Sigmoid colon (tissue), 7 donors: Measurements from ENCODE around the gene CERS1. TPM values are rescaled to one million over a fixed set of nuclear protein-coding genes. Genes with fewer than 3 reads are reported as not detected.

Experiments
- DNase-seq: peaks from one replicate; pipeline ENCODE4 v3.0.0-alpha.2; 2019
- H3K27ac ChIP-seq, 4 donors: fragments of 200-600 bp; sonication (generic); one replicate each; pipeline ENCODE4 v1.5.1; 2016 to 2019; ENCODE audit warnings: mild to moderate bottlenecking in 1 of 4
- H3K27me3 ChIP-seq, 3 donors: fragments of 200-600 bp; sonication (generic); one replicate each; pipeline ENCODE4 v1.5.1; 2019; ENCODE audit warnings: mild to moderate bottlenecking in 1 of 3
- H3K36me3 ChIP-seq, 4 donors: fragments of 200-600 bp; sonication (generic); one replicate each; pipeline ENCODE4 v1.5.1; 2016 to 2019
- H3K4me1 ChIP-seq, 4 donors: fragments of 200-600 bp; sonication (generic); one replicate each; pipeline ENCODE4 v1.5.1; 2017 to 2019
- H3K4me3 ChIP-seq, 4 donors: fragments of 200-600 bp; sonication (generic); one replicate each; pipeline ENCODE4 v1.5.1; 2017 to 2019; ENCODE audit warnings: mild to moderate bottlenecking in 2 of 4, moderate library complexity in 1 of 4
- H3K9me3 ChIP-seq, 4 donors: fragments of 200-600 bp in 3 of 4; sonication (generic) in 3 of 4; one replicate each; pipeline versions ENCODE4 v1.5.1 to v1.6.1; 2013 to 2019
- CTCF ChIP-seq, 4 experiments: fragments of 450-650 bp in 3 of 4; fragments of 200-600 bp in 1 of 4; IDR thresholded peaks; one replicate each; pipeline ENCODE4 v1.5.1; 2016 to 2019; ENCODE audit warnings: antibody characterized with exemption in 4 of 4, mild to moderate bottlenecking in 3 of 4, moderate library complexity in 2 of 4
- EP300 ChIP-seq, 4 donors: sonication (generic); formaldehyde crosslinking; IDR thresholded peaks; one replicate each; pipeline ENCODE4 v1.6.1; 2017; ENCODE audit warnings: antibody characterized with exemption in 4 of 4
- POLR2A ChIP-seq, 2 donors: fragments of 450-650 bp; IDR thresholded peaks; one replicate each; pipeline ENCODE4 v1.6.1; 2016; ENCODE audit warnings: antibody characterized with exemption in 2 of 2, mild to moderate bottlenecking in 2 of 2, moderate library complexity in 2 of 2
- POLR2AphosphoS5 ChIP-seq, 4 donors: sonication (generic); formaldehyde crosslinking; IDR thresholded peaks; one replicate each; pipeline ENCODE4 v1.6.1; 2017; ENCODE audit warnings: antibody characterized with exemption in 4 of 4
- WGBS, 2 donors: extraction: QIAGEN DNeasy Blood & Tissue Kit; methylation state at CpG; one replicate each; pipeline ENCODE4 v1.1.7; 2013; 5-methylcytosine and 5-hydroxymethylcytosine counted together
- intact Hi-C: fragments of 100-400 bp; cut with DNase I; formaldehyde crosslinking; loops from one replicate; pipeline ENCODE4 v1.15.1; 2023
- polyA plus RNA-seq, 3 donors: library from polyadenylated mRNA; stranded (reverse); fragments of 200-250 nt; gene quantifications; one replicate each; pipeline ENCODE4 v1.2.3, GENCODE V29; 2013
- total RNA-seq, 4 donors: library from RNA; depleted of rRNA; stranded (reverse); fragments of >200 nt; gene quantifications; one replicate each; pipeline ENCODE4 v1.1.0, GENCODE V29; 2016
- donor health status: healthy with polysubstance abuse.
- donor health status: Bipolar disorder and iron deficiency.
- donor health status: healthy.

CERS1 gene
- total and polyA plus RNA-seq, 7 donors: 0.36 to 3.6 (median 0.70) TPM; not detected in 2

- Histone ChIP-seq H3K4me3 (no peak overlapping the region), H3K27ac (no peak overlapping the region), H3K4me1 (peaks cover 0 to 24% (median 19%) of the 10 kb centered on the region in 4 donors), H3K36me3 (peaks cover 32 to 65% (median 58%) of the 10 kb centered on the region in 4 donors), H3K27me3 (peaks cover 14 to 29% (median 16%) of the 10 kb centered on the region in 3 donors), H3K9me3 (no peaks in the 10 kb centered on the region)
- DNase-seq: no peak
- WGBS, 2 donors: 69 to 76% methylated on average over 17 of the region's 17 CpGs
- TF ChIP-seq POLR2A (IDR thresholded peaks at IDR 0.05) (no peak), POLR2AphosphoS5 (IDR thresholded peaks at IDR 0.05) (no peak), EP300 (IDR thresholded peaks at IDR 0.05) (no peak), CTCF (IDR thresholded peaks at IDR 0.05) (peak in 1 of 4 experiments; percentile 19)
- intact Hi-C loops: no loop called here
Measured at GRCh38 chr19:18866800-18867123, 29.2 kb downstream of the CERS1 start.

GRCh38 chr19:18865973-18866799, 29.8 kb downstream of the CERS1 start:
- peaks cover 14 to 26% (median 16%) of the 10 kb centered on the region in 3 donors for H3K27me3 ChIP-seq
- no peak overlapping the region for H3K27ac ChIP-seq
- peaks cover 38 to 71% (median 63%) of the 10 kb centered on the region in 4 donors for H3K36me3 ChIP-seq
- WGBS, 2 donors: 40 to 47% methylated on average over 38 of the region's 38 CpGs
- no peak for DNase-seq
- peaks cover 0 to 24% (median 19%) of the 10 kb centered on the region in 4 donors for H3K4me1 ChIP-seq
- H3K9me3 ChIP-seq: no peaks in the 10 kb centered on the region
- TF ChIP-seq EP300 (IDR thresholded peaks at IDR 0.05): no peak
- peak; percentile 67 to 98 (median 88) for TF ChIP-seq CTCF (IDR thresholded peaks at IDR 0.05)
- intact Hi-C loops: no loop called here
- H3K4me3 ChIP-seq: no peak overlapping the region

- Histone ChIP-seq H3K27ac (no peak overlapping the region), H3K9me3 (no peaks in the 10 kb centered on the region), H3K4me1 (peaks cover 0 to 22% (median 21%) of the 10 kb centered on the region in 4 donors), H3K36me3 (peaks cover 46 to 79% (median 71%) of the 10 kb centered on the region in 4 donors), H3K27me3 (peaks cover 12 to 20% (median 16%) of the 10 kb centered on the region in 3 donors), H3K4me3 (no peak overlapping the region)
- TF ChIP-seq POLR2AphosphoS5 (IDR thresholded peaks at IDR 0.05) (no peak), POLR2A (IDR thresholded peaks at IDR 0.05) (no peak), CTCF (IDR thresholded peaks at IDR 0.05) (no peak), EP300 (IDR thresholded peaks at IDR 0.05) (no peak)
- intact Hi-C loops: no loop called here
- WGBS, 2 donors: 82 to 90% methylated on average over 27 of the region's 27 CpGs
- DNase-seq: no peak
Measured at GRCh38 chr19:18865106-18865972, 30.6 kb downstream of the CERS1 start.

- H3K9me3 ChIP-seq: no peaks in the 10 kb centered on the region
- WGBS, 2 donors: 76 to 84% methylated on average over 16 of the region's 16 CpGs
- no peak for DNase-seq
- TF ChIP-seq CTCF (IDR thresholded peaks at IDR 0.05) (no peak), POLR2AphosphoS5 (IDR thresholded peaks at IDR 0.05) (no peak), POLR2A (IDR thresholded peaks at IDR 0.05) (no peak), EP300 (IDR thresholded peaks at IDR 0.05) (no peak)
- peaks cover 55 to 94% (median 84%) of the 10 kb centered on the region in 4 donors for H3K36me3 ChIP-seq
- H3K27me3 ChIP-seq: peaks cover 0 to 7% (median 4%) of the 10 kb centered on the region in 3 donors
- no peak overlapping the region for H3K27ac ChIP-seq
- H3K4me1 ChIP-seq: peaks cover 0 to 13% (median 6%) of the 10 kb centered on the region in 4 donors
- H3K4me3 ChIP-seq: no peak overlapping the region
- intact Hi-C loops: no loop called here
Measured at GRCh38 chr19:18863843-18864362, 32.1 kb downstream of the CERS1 start.
